GM23248 (cell line): ENCODE data around the gene MTHFD1L.

Experiments
- EZH2 ChIP-seq: fragments of 200-600 bp; sonication (generic); IDR thresholded peaks from 2 replicates; pipeline ENCODE4 v1.6.1; 2018; ENCODE audit warnings: antibody characterized with exemption, mild to moderate bottlenecking; ENCODE audit not compliant: insufficient read depth, poor library complexity, severe bottlenecking
- EZH2phosphoT487 ChIP-seq: fragments of 200-600 bp; sonication (generic); IDR thresholded peaks from 2 replicates; pipeline ENCODE4 v1.6.1; 2018; ENCODE audit warnings: antibody characterized with exemption, moderate library complexity, mild to moderate bottlenecking, low read depth; ENCODE audit not compliant: insufficient read depth

GRCh38 chr6:150907383-150907782, 41.9 kb downstream of the MTHFD1L start:
- TF ChIP-seq EZH2phosphoT487 (no peak), EZH2 (no peak)
